ENCODE results near the gene KCNE4.

GRCh38 chr2:223097888-223098383, 45.9 kb downstream of the KCNE4 start:
- TF ChIP-seq YY1 (IDR thresholded peaks at IDR 0.05; ENCODE audit: low read depth) (no peak), EP300 (IDR thresholded peaks at IDR 0.05; ENCODE audit: borderline replicate concordance in 1 of 2, low read depth in 1 of 2, low read length in 1 of 2) (no peak), FOXM1 (IDR thresholded peaks at IDR 0.05; ENCODE audit: low read depth) (no peak), POLR2AphosphoS5 (IDR thresholded peaks at IDR 0.05; ENCODE audit: low read depth, low read length) (no peak), NRF1 (IDR thresholded peaks at IDR 0.05; ENCODE audit: low read depth, low read length) (no peak), TEAD4 (IDR thresholded peaks at IDR 0.05; ENCODE audit: borderline replicate concordance, insufficient read depth) (no peak), GABPA (IDR thresholded peaks at IDR 0.05; ENCODE audit: low read depth) (no peak), EZH2phosphoT487 (IDR thresholded peaks at IDR 0.05; ENCODE audit: borderline replicate concordance, low read depth) (no peak)
- TF ChIP-seq, protein P1, sequence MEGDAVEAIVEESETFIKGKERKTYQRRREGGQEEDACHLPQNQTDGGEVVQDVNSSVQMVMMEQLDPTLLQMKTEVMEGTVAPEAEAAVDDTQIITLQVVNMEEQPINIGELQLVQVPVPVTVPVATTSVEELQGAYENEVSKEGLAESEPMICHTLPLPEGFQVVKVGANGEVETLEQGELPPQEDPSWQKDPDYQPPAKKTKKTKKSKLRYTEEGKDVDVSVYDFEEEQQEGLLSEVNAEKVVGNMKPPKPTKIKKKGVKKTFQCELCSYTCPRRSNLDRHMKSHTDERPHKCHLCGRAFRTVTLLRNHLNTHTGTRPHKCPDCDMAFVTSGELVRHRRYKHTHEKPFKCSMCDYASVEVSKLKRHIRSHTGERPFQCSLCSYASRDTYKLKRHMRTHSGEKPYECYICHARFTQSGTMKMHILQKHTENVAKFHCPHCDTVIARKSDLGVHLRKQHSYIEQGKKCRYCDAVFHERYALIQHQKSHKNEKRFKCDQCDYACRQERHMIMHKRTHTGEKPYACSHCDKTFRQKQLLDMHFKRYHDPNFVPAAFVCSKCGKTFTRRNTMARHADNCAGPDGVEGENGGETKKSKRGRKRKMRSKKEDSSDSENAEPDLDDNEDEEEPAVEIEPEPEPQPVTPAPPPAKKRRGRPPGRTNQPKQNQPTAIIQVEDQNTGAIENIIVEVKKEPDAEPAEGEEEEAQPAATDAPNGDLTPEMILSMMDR (IDR thresholded peaks at IDR 0.05), result no peak
- TF ChIP-seq, protein P2, sequence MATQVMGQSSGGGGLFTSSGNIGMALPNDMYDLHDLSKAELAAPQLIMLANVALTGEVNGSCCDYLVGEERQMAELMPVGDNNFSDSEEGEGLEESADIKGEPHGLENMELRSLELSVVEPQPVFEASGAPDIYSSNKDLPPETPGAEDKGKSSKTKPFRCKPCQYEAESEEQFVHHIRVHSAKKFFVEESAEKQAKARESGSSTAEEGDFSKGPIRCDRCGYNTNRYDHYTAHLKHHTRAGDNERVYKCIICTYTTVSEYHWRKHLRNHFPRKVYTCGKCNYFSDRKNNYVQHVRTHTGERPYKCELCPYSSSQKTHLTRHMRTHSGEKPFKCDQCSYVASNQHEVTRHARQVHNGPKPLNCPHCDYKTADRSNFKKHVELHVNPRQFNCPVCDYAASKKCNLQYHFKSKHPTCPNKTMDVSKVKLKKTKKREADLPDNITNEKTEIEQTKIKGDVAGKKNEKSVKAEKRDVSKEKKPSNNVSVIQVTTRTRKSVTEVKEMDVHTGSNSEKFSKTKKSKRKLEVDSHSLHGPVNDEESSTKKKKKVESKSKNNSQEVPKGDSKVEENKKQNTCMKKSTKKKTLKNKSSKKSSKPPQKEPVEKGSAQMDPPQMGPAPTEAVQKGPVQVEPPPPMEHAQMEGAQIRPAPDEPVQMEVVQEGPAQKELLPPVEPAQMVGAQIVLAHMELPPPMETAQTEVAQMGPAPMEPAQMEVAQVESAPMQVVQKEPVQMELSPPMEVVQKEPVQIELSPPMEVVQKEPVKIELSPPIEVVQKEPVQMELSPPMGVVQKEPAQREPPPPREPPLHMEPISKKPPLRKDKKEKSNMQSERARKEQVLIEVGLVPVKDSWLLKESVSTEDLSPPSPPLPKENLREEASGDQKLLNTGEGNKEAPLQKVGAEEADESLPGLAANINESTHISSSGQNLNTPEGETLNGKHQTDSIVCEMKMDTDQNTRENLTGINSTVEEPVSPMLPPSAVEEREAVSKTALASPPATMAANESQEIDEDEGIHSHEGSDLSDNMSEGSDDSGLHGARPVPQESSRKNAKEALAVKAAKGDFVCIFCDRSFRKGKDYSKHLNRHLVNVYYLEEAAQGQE (IDR thresholded peaks at IDR 0.05; ENCODE audit: low read depth, low read length), result no peak

Measured in SK-N-SH (cell line).